GM15510 (cell line): ENCODE measurements around the gene ALKBH2.

Source experiments
- POLR2A ChIP-seq: IDR thresholded peaks from 3 replicates; pipeline ENCODE4 v1.6.1; 2011; ENCODE audit warnings: borderline replicate concordance; ENCODE audit not compliant: insufficient read length; ENCODE audit errors: extremely low read depth

Gene ALKBH2

GRCh38 chr12:109099431-109100020, 6.3 kb upstream of the ALKBH2 start:
- TF ChIP-seq POLR2A = no peak

- TF ChIP-seq POLR2A = no peak
Observed at GRCh38 chr12:109098651-109099050, 5.4 kb upstream of the ALKBH2 start.

- TF ChIP-seq POLR2A = no peak
Observed at GRCh38 chr12:109098183-109098604, 4.9 kb upstream of the ALKBH2 start.

GRCh38 chr12:109097435-109098182, 4.3 kb upstream of the ALKBH2 start, which contains the start of gene UNG:
UNG (plus strand) TSS chr12:109097597; CDS start chr12:109097680, 83 bp downstream.
- TF ChIP-seq POLR2A = peak; percentile 59

- TF ChIP-seq POLR2A = no peak
Observed at GRCh38 chr12:109097140-109097434, 3.8 kb upstream of the ALKBH2 start.

GRCh38 chr12:109092497-109093021, 713 bp downstream of the ALKBH2 start:
- no peak for TF ChIP-seq POLR2A

GRCh38 chr12:109089683-109090082, 3.6 kb downstream of the ALKBH2 start:
- TF ChIP-seq POLR2A = no peak

- TF ChIP-seq POLR2A = no peak
Observed at GRCh38 chr12:109088818-109089217, 4.5 kb downstream of the ALKBH2 start.

GRCh38 chr12:109087250-109087649, 6.0 kb downstream of the ALKBH2 start:
- TF ChIP-seq POLR2A = no peak

GRCh38 chr12:109085590-109085989, 7.7 kb downstream of the ALKBH2 start:
- no peak for TF ChIP-seq POLR2A

GRCh38 chr12:109084425-109084824, 8.8 kb downstream of the ALKBH2 start:
- no peak for TF ChIP-seq POLR2A

- TF ChIP-seq POLR2A = no peak
Observed at GRCh38 chr12:109082751-109083150, 10.5 kb downstream of the ALKBH2 start.

GRCh38 chr12:109074866-109075265, 18.4 kb downstream of the ALKBH2 start:
- TF ChIP-seq POLR2A = no peak

- TF ChIP-seq POLR2A = no peak
Observed at GRCh38 chr12:109069307-109070271, 23.7 kb downstream of the ALKBH2 start.

GRCh38 chr12:109065853-109066193, 27.4 kb downstream of the ALKBH2 start:
- no peak for TF ChIP-seq POLR2A
